DND-41 (cell line): ENCODE data around the gene TRIM44.

Experiments
- CTCF ChIP-seq: IDR thresholded peaks from 2 replicates; pipeline ENCODE4 v1.5.1; 2012; ENCODE audit warnings: borderline replicate concordance, low read length, moderate library complexity, mild to moderate bottlenecking; ENCODE audit not compliant: poor library complexity, severe bottlenecking; ENCODE audit errors: extremely low read depth
- EZH2 ChIP-seq: IDR thresholded peaks from 3 replicates; pipeline ENCODE4 v1.6.1; 2012; ENCODE audit warnings: borderline replicate concordance, low read depth, mild to moderate bottlenecking, moderate library complexity, low read length, inconsistent platforms; ENCODE audit not compliant: severe bottlenecking

GRCh38 chr11:35784699-35785098 lies 122.1 kb downstream of the TRIM44 start:
- TF ChIP-seq CTCF (no peak), EZH2 (no peak)
